K562 (cell line): ENCODE results near the gene CUL1. TPM values are rescaled to one million over a fixed set of nuclear protein-coding genes. Genes with fewer than 3 reads are reported as not detected.

Experiments used
- ATF1 ChIP-seq, 2 experiments: fragments of 450-650 bp in 1 of 2; IDR thresholded peaks; 2 replicates each; pipeline ENCODE4 v1.6.1; 2016; ENCODE audit warnings: missing compliant biosample characterization in 1 of 2, missing genetic modification characterization in 1 of 2
- BCOR ChIP-seq: fragments of 450-650 bp; IDR thresholded peaks from 2 replicates; pipeline ENCODE4 v1.6.1; 2016
- CBFA2T3 ChIP-seq: fragments of 450-650 bp; IDR thresholded peaks from 2 replicates; pipeline ENCODE4 v1.6.1; 2017
- EGR1 ChIP-seq: fragments of 450-650 bp; conservative IDR thresholded peaks from 2 replicates; pipeline ENCODE4 v1.6.1; 2017; ENCODE audit warnings: mild to moderate bottlenecking
- EHMT2 ChIP-seq: fragments of 450-650 bp; IDR thresholded peaks from 2 replicates; pipeline ENCODE4 v1.6.1; 2018; ENCODE audit warnings: antibody characterized with exemption
- FOXJ2 ChIP-seq: fragments of 200-800 bp; sonication (Bioruptor generic); IDR thresholded peaks from 2 replicates; pipeline ENCODE4 v1.6.1; 2016; ENCODE audit warnings: missing genetic modification characterization, missing compliant biosample characterization
- HDGF ChIP-seq: fragments of 450-650 bp; IDR thresholded peaks from 2 replicates; pipeline ENCODE4 v1.6.1; 2016
- MYBL2 ChIP-seq, 2 experiments: fragments of 450-650 bp in 1 of 2; sonication (generic) in 1 of 2; formaldehyde crosslinking in 1 of 2; IDR thresholded peaks; 2 replicates each; pipeline versions ENCODE4 v1.6.1 to v1.8.1; 2017 to 2022; ENCODE audit warnings: borderline replicate concordance in 1 of 2, inconsistent platforms in 1 of 2, low read depth in 1 of 2, mild to moderate bottlenecking in 1 of 2, missing genetic modification reagents in 1 of 2, moderate library complexity in 1 of 2
- NFRKB ChIP-seq: fragments of 450-650 bp; IDR thresholded peaks from 2 replicates; pipeline ENCODE4 v1.6.1; 2016; ENCODE audit warnings: low read depth
- PCBP1 ChIP-seq: fragments of 200-400 bp; formaldehyde crosslinking; IDR thresholded peaks from 2 replicates; pipeline ENCODE4 v1.6.1; 2018; ENCODE audit warnings: mild to moderate bottlenecking, low read depth, low read length; ENCODE audit not compliant: poor library complexity, severe bottlenecking
- PPARD ChIP-seq: fragments of 250-450 bp; sonication (Bioruptor Pico); IDR thresholded peaks from 2 replicates; pipeline ENCODE4 v1.8.0; 2022; ENCODE audit warnings: inconsistent platforms, mild to moderate bottlenecking, moderate library complexity
- PTTG1 ChIP-seq: fragments of 450-650 bp; IDR thresholded peaks from 2 replicates; pipeline ENCODE4 v1.6.1; 2016; ENCODE audit warnings: low read depth, mild to moderate bottlenecking, missing genetic modification characterization, missing compliant biosample characterization
- SNIP1 ChIP-seq: fragments of 450-650 bp; IDR thresholded peaks from 2 replicates; pipeline ENCODE4 v1.7.1; 2017; ENCODE audit warnings: low read depth, mild to moderate bottlenecking
- SP2 ChIP-seq: IDR thresholded peaks from 2 replicates; pipeline ENCODE4 v1.6.1; 2011; ENCODE audit warnings: mild to moderate bottlenecking, low read depth, low read length, moderate library complexity; ENCODE audit not compliant: poor library complexity, severe bottlenecking; ENCODE audit errors: extremely low read depth
- TCF7L2 ChIP-seq: fragments of 150-350 bp; IDR thresholded peaks from 2 replicates; pipeline ENCODE4 v1.6.1; 2016; ENCODE audit warnings: low read depth, mild to moderate bottlenecking, low read length, moderate library complexity
- TGIF2 ChIP-seq: sonication (generic); formaldehyde crosslinking; IDR thresholded peaks from 2 replicates; pipeline ENCODE4 v1.8.1; 2022; ENCODE audit warnings: mild to moderate bottlenecking, missing genetic modification reagents, moderate library complexity
- ZBTB1 ChIP-seq: sonication (generic); formaldehyde crosslinking; IDR thresholded peaks from 2 replicates; pipeline ENCODE4 v1.8.1; 2023; ENCODE audit warnings: missing genetic modification reagents, low read depth, mild to moderate bottlenecking, borderline replicate concordance
- ZBTB2 ChIP-seq: fragments of 450-650 bp; IDR thresholded peaks from 2 replicates; pipeline ENCODE4 v1.6.1; 2016; ENCODE audit warnings: antibody characterized with exemption
- ZNF212 ChIP-seq: fragments of 450-650 bp; formaldehyde crosslinking; IDR thresholded peaks from 2 replicates; pipeline ENCODE4 v1.4.0; 2020; ENCODE audit warnings: mild to moderate bottlenecking
- ZNF263 ChIP-seq: sonication (generic); formaldehyde crosslinking; IDR thresholded peaks from 2 replicates; pipeline ENCODE4 v1.8.0; 2022; ENCODE audit warnings: mild to moderate bottlenecking, missing genetic modification reagents, borderline replicate concordance
- ZNF282 ChIP-seq: sonication (generic); formaldehyde crosslinking; IDR thresholded peaks from 2 replicates; pipeline ENCODE4 v1.8.1; 2023; ENCODE audit warnings: missing genetic modification reagents
- polyA plus RNA-seq, 8 experiments: library from polyadenylated mRNA; depleted of rRNA in 4 of 8; stranded (reverse) in 5 of 8; unstranded in 3 of 8; fragments of >200 nt; fragmentation: Nextera tagmentation in 2 of 8; fragmentation: Illumina TruSeq in 1 of 8; extraction: Ambion mirVana in 2 of 8; extraction: Trizol in 1 of 8; gene quantifications; 2 replicates each; pipeline versions ENCODE4 v1.2.1 to v1.2.3, GENCODE V29; 2011 to 2014; ENCODE audit warnings: inconsistent platforms in 1 of 8, missing spikeins in 1 of 8
- total RNA-seq, 7 experiments: library from RNA; depleted of rRNA in 6 of 7; stranded (reverse); fragments of >200 nt in 6 of 7; fragmentation: Illumina TruSeq in 2 of 7; extraction: Trizol in 2 of 7; gene quantifications; 2 replicates each; pipeline versions ENCODE4 v1.2.1 to v1.2.3, GENCODE V29; 2011 to 2021; ENCODE audit warnings: low replicate concordance in 1 of 7
- TF ChIP-seq, protein P1 (sequence below), 2 experiments: fragments of 450-650 bp in 1 of 2; IDR thresholded peaks; 2 replicates each; pipeline ENCODE4 v1.6.1; 2011 to 2017; ENCODE audit warnings: low read depth in 2 of 2, antibody characterized with exemption in 1 of 2, borderline replicate concordance in 1 of 2, low read length in 1 of 2, mild to moderate bottlenecking in 1 of 2, mixed read lengths in 1 of 2; ENCODE audit not compliant: control insufficient read depth in 1 of 2
- TF ChIP-seq, protein P2 (sequence below): sonication (generic); formaldehyde crosslinking; IDR thresholded peaks from 2 replicates; pipeline ENCODE4 v1.8.0; 2022; ENCODE audit warnings: missing genetic modification reagents, mild to moderate bottlenecking, borderline replicate concordance

CUL1 gene
- total and polyA plus RNA-seq, 9 of the 15 experiments (the other 6 are each of a cell fraction or from before 2014, with no cell fraction given) = 31.5 to 107 (median 96.5) TPM

GRCh38 chr7:148699024-148699781 is 500 bp downstream of the CUL1 start (continued):
- TF ChIP-seq PCBP1 = no peak
- no peak for TF ChIP-seq SNIP1
- TF ChIP-seq SP2 = no peak
- no peak for TF ChIP-seq TCF7L2
- TF ChIP-seq CBFA2T3 = no peak
- peak; percentile 27; the same call in 1 of the 2 replicates for TF ChIP-seq ZNF263 (CRISPR knock-in tag)
- no peak for TF ChIP-seq MYBL2 (IDR thresholded peaks at IDR 0.05; ENCODE audit: low read depth)
- TF ChIP-seq MYBL2 (CRISPR knock-in tag; IDR thresholded peaks at IDR 0.05; ENCODE audit: borderline replicate concordance) = no peak; the same call in 1 of the 2 replicates
- no peak for TF ChIP-seq HDGF
- TF ChIP-seq ZNF282 (CRISPR knock-in tag) = 0 out of 2 replicates have a peak, but pooled peaks have one; percentile 45
- TF ChIP-seq, protein P1, sequence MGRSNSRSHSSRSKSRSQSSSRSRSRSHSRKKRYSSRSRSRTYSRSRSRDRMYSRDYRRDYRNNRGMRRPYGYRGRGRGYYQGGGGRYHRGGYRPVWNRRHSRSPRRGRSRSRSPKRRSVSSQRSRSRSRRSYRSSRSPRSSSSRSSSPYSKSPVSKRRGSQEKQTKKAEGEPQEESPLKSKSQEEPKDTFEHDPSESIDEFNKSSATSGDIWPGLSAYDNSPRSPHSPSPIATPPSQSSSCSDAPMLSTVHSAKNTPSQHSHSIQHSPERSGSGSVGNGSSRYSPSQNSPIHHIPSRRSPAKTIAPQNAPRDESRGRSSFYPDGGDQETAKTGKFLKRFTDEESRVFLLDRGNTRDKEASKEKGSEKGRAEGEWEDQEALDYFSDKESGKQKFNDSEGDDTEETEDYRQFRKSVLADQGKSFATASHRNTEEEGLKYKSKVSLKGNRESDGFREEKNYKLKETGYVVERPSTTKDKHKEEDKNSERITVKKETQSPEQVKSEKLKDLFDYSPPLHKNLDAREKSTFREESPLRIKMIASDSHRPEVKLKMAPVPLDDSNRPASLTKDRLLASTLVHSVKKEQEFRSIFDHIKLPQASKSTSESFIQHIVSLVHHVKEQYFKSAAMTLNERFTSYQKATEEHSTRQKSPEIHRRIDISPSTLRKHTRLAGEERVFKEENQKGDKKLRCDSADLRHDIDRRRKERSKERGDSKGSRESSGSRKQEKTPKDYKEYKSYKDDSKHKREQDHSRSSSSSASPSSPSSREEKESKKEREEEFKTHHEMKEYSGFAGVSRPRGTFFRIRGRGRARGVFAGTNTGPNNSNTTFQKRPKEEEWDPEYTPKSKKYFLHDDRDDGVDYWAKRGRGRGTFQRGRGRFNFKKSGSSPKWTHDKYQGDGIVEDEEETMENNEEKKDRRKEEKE (IDR thresholded peaks at IDR 0.05; ENCODE audit: borderline replicate concordance in 1 of 2, control insufficient read depth in 1 of 2, low read depth in 2 of 2, low read length in 1 of 2) = no peak
- no peak for TF ChIP-seq EHMT2
- TF ChIP-seq TGIF2 = peak; percentile 2; the same call in 1 of the 2 replicates
- TF ChIP-seq PTTG1 (tag) = no peak
- TF ChIP-seq ATF1 (CRISPR knock-in tag; IDR thresholded peaks at IDR 0.05) = no peak
- peak; percentile 19; the same call in 1 of the 2 replicates for TF ChIP-seq ATF1 (tag; IDR thresholded peaks at IDR 0.05)
- TF ChIP-seq, protein P2, sequence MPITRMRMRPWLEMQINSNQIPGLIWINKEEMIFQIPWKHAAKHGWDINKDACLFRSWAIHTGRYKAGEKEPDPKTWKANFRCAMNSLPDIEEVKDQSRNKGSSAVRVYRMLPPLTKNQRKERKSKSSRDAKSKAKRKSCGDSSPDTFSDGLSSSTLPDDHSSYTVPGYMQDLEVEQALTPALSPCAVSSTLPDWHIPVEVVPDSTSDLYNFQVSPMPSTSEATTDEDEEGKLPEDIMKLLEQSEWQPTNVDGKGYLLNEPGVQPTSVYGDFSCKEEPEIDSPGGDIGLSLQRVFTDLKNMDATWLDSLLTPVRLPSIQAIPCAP (CRISPR knock-in tag) = no peak
- no peak for TF ChIP-seq BCOR
- TF ChIP-seq PPARD = no peak
- TF ChIP-seq ZBTB2 = no peak
- TF ChIP-seq FOXJ2 (tag) = no peak
- 0 out of 2 replicates have a peak, but pooled peaks have one; percentile 5 for TF ChIP-seq ZBTB1 (CRISPR knock-in tag)
- peak; percentile 60; the same call in 1 of the 2 replicates for TF ChIP-seq ZNF212 (CRISPR knock-in tag)
- no peak for TF ChIP-seq NFRKB
- TF ChIP-seq EGR1 = peak; percentile 64; the same call in 1 of the 2 replicates
